ENCODE measurements around the gene GYS1.
"Not testable (repeated sequence)": the region's sequence is repeated elsewhere in the genome, so short reads cannot be mapped to it uniquely, and the experiment has no call there.

GYS1 gene

GRCh38 chr19:49020931-49021895 lies 28.1 kb upstream of the GYS1 start:
- peak overlapping the region; percentile 7 for H3K27ac Mint-ChIP-seq
- H3K4me3 Mint-ChIP-seq, result peak overlapping the region; percentile 1
- ATAC-seq (peak; percentile 47), DNase-seq (ENCODE audit: low spot score in 2 of 2) (no peak)
- no peaks in the 10 kb centered on the region for H3K36me3 Mint-ChIP-seq
- no peaks in the 10 kb centered on the region for H3K9me3 Mint-ChIP-seq
- peaks cover 31% of the 10 kb centered on the region for H3K4me1 Mint-ChIP-seq

- Mint-ChIP-seq H3K4me1 (peaks cover 31% of the 10 kb centered on the region), H3K36me3 (peaks cover 5% of the 10 kb centered on the region), H3K4me3 (peak overlapping the region; percentile 84), H3K27ac (no peak overlapping the region), H3K9me3 (no peaks in the 10 kb centered on the region)
- no peak for DNase-seq (ENCODE audit: low spot score in 2 of 2)
- no peak for ATAC-seq
Observed at GRCh38 chr19:49020342-49020741, 27.2 kb upstream of the GYS1 start.

GRCh38 chr19:49019242-49019932 lies 26.3 kb upstream of the GYS1 start:
- H3K36me3 Mint-ChIP-seq, result peaks cover 9% of the 10 kb centered on the region
- peak overlapping the region; percentile 84 for H3K4me3 Mint-ChIP-seq
- peak; percentile 60 to 83 for DNase-seq (ENCODE audit: low spot score in 2 of 2)
- H3K4me1 Mint-ChIP-seq, result peaks cover 31% of the 10 kb centered on the region
- H3K27ac Mint-ChIP-seq, result peak overlapping the region; percentile 27
- no peaks in the 10 kb centered on the region for H3K9me3 Mint-ChIP-seq
- ATAC-seq, result peak; percentile 49

GRCh38 chr19:49018388-49019241 lies 25.5 kb upstream of the GYS1 start:
- Mint-ChIP-seq H3K36me3 (peaks cover 14% of the 10 kb centered on the region), H3K4me3 (peak overlapping the region; percentile 84), H3K27ac (peak overlapping the region; percentile 27), H3K4me1 (peaks cover 31% of the 10 kb centered on the region)
- DNase-seq (ENCODE audit: low spot score in 2 of 2), result peak in 1 of 2 donors; percentile 56
- not testable (repeated sequence) for H3K9me3 Mint-ChIP-seq, ATAC-seq

- Mint-ChIP-seq H3K4me1 (peaks cover 31% of the 10 kb centered on the region), H3K36me3 (peaks cover 21% of the 10 kb centered on the region), H3K4me3 (peak overlapping the region; percentile 84), H3K27ac (no peak overlapping the region), H3K9me3 (no peaks in the 10 kb centered on the region)
- DNase-seq (ENCODE audit: low spot score in 2 of 2) (peak; percentile 55 to 82), ATAC-seq (peak; percentile 82)
Observed at GRCh38 chr19:49017666-49018351, 24.7 kb upstream of the GYS1 start.

GRCh38 chr19:49017041-49017665 lies 24.0 kb upstream of the GYS1 start, which contains the start of gene LHB:
Gene LHB (minus strand): TSS chr19:49017091. CDS start chr19:49017081, 10 bp downstream.
- H3K4me1 Mint-ChIP-seq, result peaks cover 31% of the 10 kb centered on the region
- peak within 1 kb of the TSS; percentile 43 for H3K27ac Mint-ChIP-seq
- peak within 1 kb of the TSS; percentile 84 for H3K4me3 Mint-ChIP-seq
- H3K36me3 Mint-ChIP-seq, result peaks cover 23% of the 10 kb centered on the region
- no peak for ATAC-seq
- no peaks in the 10 kb centered on the region for H3K9me3 Mint-ChIP-seq
- DNase-seq (ENCODE audit: low spot score in 2 of 2), result no peak

- ATAC-seq (no peak), DNase-seq (ENCODE audit: low spot score in 2 of 2) (no peak)
- H3K9me3 Mint-ChIP-seq, result no peaks in the 10 kb centered on the region
- peak overlapping the region; percentile 43 for H3K27ac Mint-ChIP-seq
- peaks cover 29% of the 10 kb centered on the region for H3K36me3 Mint-ChIP-seq
- H3K4me3 Mint-ChIP-seq, result no peak overlapping the region
- H3K4me1 Mint-ChIP-seq, result peaks cover 25% of the 10 kb centered on the region
Observed at GRCh38 chr19:49016067-49016839, 23.1 kb upstream of the GYS1 start.

GRCh38 chr19:49014870-49015255 lies 21.8 kb upstream of the GYS1 start:
- Mint-ChIP-seq H3K4me1 (peaks cover 13% of the 10 kb centered on the region), H3K27ac (no peak overlapping the region), H3K36me3 (peaks cover 42% of the 10 kb centered on the region), H3K4me3 (no peak overlapping the region), H3K9me3 (no peaks in the 10 kb centered on the region)
- ATAC-seq, result no peak
- no peak for DNase-seq (ENCODE audit: low spot score in 2 of 2)

GRCh38 chr19:49014123-49014869 lies 21.2 kb upstream of the GYS1 start:
- ATAC-seq (no peak), DNase-seq (ENCODE audit: low spot score in 2 of 2) (no peak)
- H3K4me3 Mint-ChIP-seq, result no peak overlapping the region
- H3K36me3 Mint-ChIP-seq, result peaks cover 47% of the 10 kb centered on the region
- H3K4me1 Mint-ChIP-seq, result peaks cover 10% of the 10 kb centered on the region
- H3K9me3 Mint-ChIP-seq, result no peaks in the 10 kb centered on the region
- no peak overlapping the region for H3K27ac Mint-ChIP-seq

GRCh38 chr19:49011194-49011593 lies 18.1 kb upstream of the GYS1 start:
- no peak for ATAC-seq
- H3K36me3 Mint-ChIP-seq, result peaks cover 77% of the 10 kb centered on the region

GRCh38 chr19:49010453-49010852 lies 17.3 kb upstream of the GYS1 start:
- DNase-seq (ENCODE audit: low spot score in 2 of 2), result no peak
- Mint-ChIP-seq H3K4me1 (no peaks in the 10 kb centered on the region), H3K9me3 (no peaks in the 10 kb centered on the region), H3K4me3 (no peak overlapping the region), H3K27ac (no peak overlapping the region), H3K36me3 (peaks cover 79% of the 10 kb centered on the region)
- ATAC-seq, result no peak

More at GRCh38 chr19:49011194-49011593, 18.1 kb upstream of the GYS1 start:
- Mint-ChIP-seq H3K27ac (no peak overlapping the region), H3K4me3 (no peak overlapping the region), H3K9me3 (no peaks in the 10 kb centered on the region), H3K4me1 (no peaks in the 10 kb centered on the region)
- DNase-seq (ENCODE audit: low spot score in 2 of 2), result no peak

GRCh38 chr19:49009828-49010227 lies 16.7 kb upstream of the GYS1 start:
- no peaks in the 10 kb centered on the region for H3K9me3 Mint-ChIP-seq
- no peak overlapping the region for H3K4me3 Mint-ChIP-seq
- H3K36me3 Mint-ChIP-seq, result peaks cover 84% of the 10 kb centered on the region
- no peak for DNase-seq (ENCODE audit: low spot score in 2 of 2)
- H3K4me1 Mint-ChIP-seq, result no peaks in the 10 kb centered on the region
- ATAC-seq, result no peak
- H3K27ac Mint-ChIP-seq, result no peak overlapping the region

- Mint-ChIP-seq H3K27ac (no peak overlapping the region), H3K4me1 (no peaks in the 10 kb centered on the region), H3K9me3 (no peaks in the 10 kb centered on the region), H3K4me3 (no peak overlapping the region), H3K36me3 (peaks cover 96% of the 10 kb centered on the region)
- DNase-seq (ENCODE audit: low spot score in 2 of 2) (no peak), ATAC-seq (no peak)
Observed at GRCh38 chr19:49006905-49007304, 13.8 kb upstream of the GYS1 start.

Measured in stimulated activated effector memory CD8-positive, alpha-beta T cell treated with anti-CD3 and anti-CD28 coated beads, Interleukin-12 subunit alpha, Interleukin-12 subunit beta, amount 100 ng/mL, for 72 hours (primary cell).